ENCODE measurements around the gene PHGDH.
"Not testable (repeated sequence)": the region's sequence is repeated elsewhere in the genome, so short reads cannot be mapped to it uniquely, and the experiment has no call there.

PHGDH gene

GRCh38 chr1:119700326-119700725, 11.4 kb upstream of the PHGDH start:
- DNase-seq (ENCODE audit: low read depth) = no peak

- DNase-seq (ENCODE audit: low read depth) = no peak
Measured at GRCh38 chr1:119701659-119702058, 10.1 kb upstream of the PHGDH start.

- DNase-seq (ENCODE audit: low read depth) = peak; percentile 70
Measured at GRCh38 chr1:119702384-119702783, 9.3 kb upstream of the PHGDH start.

GRCh38 chr1:119703666-119704450, 7.9 kb upstream of the PHGDH start:
- DNase-seq (ENCODE audit: low read depth) = no peak

- not testable (repeated sequence) for DNase-seq (ENCODE audit: low read depth)
Measured at GRCh38 chr1:119706599-119706998, 5.1 kb upstream of the PHGDH start.

GRCh38 chr1:119711356-119711803, 354 bp upstream of the PHGDH start:
- DNase-seq (ENCODE audit: low read depth) = not testable (repeated sequence)

- DNase-seq (ENCODE audit: low read depth) = peak; percentile 66
Measured at GRCh38 chr1:119712342-119713038, 756 bp downstream of the PHGDH start.

- DNase-seq (ENCODE audit: low read depth) = peak; percentile 14
Measured at GRCh38 chr1:119713039-119713748, 1.5 kb downstream of the PHGDH start.

GRCh38 chr1:119713749-119714456, 2.2 kb downstream of the PHGDH start:
- no peak for DNase-seq (ENCODE audit: low read depth)

- DNase-seq (ENCODE audit: low read depth) = no peak
Measured at GRCh38 chr1:119714583-119714982, 2.8 kb downstream of the PHGDH start.

GRCh38 chr1:119715542-119715941, 3.8 kb downstream of the PHGDH start:
- no peak for DNase-seq (ENCODE audit: low read depth)

- no peak for DNase-seq (ENCODE audit: low read depth)
Measured at GRCh38 chr1:119718409-119718808, 6.7 kb downstream of the PHGDH start.

GRCh38 chr1:119718972-119719371, 7.2 kb downstream of the PHGDH start:
- DNase-seq (ENCODE audit: low read depth) = no peak

- DNase-seq (ENCODE audit: low read depth) = no peak
Measured at GRCh38 chr1:119720866-119721440, 9.2 kb downstream of the PHGDH start.

- DNase-seq (ENCODE audit: low read depth) = no peak
Measured at GRCh38 chr1:119721896-119722295, 10.2 kb downstream of the PHGDH start.

- DNase-seq (ENCODE audit: low read depth) = no peak
Measured at GRCh38 chr1:119724611-119725218, 13.0 kb downstream of the PHGDH start.

GRCh38 chr1:119725626-119726025, 13.9 kb downstream of the PHGDH start:
- DNase-seq (ENCODE audit: low read depth) = no peak

GRCh38 chr1:119727991-119728390, 16.3 kb downstream of the PHGDH start:
- no peak for DNase-seq (ENCODE audit: low read depth)

GRCh38 chr1:119729044-119729443, 17.3 kb downstream of the PHGDH start:
- no peak for DNase-seq (ENCODE audit: low read depth)

GRCh38 chr1:119731060-119731459, 19.3 kb downstream of the PHGDH start:
- no peak for DNase-seq (ENCODE audit: low read depth)

GRCh38 chr1:119731741-119732430, 20.2 kb downstream of the PHGDH start:
- no peak for DNase-seq (ENCODE audit: low read depth)
